HEK293T (cell line): ENCODE data around the gene ZNF71.
"Not testable (repeated sequence)": the region's sequence is repeated elsewhere in the genome, so short reads cannot be mapped to it uniquely, and the experiment has no call there.

ENCODE experiments used
- CTCF ChIA-PET: fragments of 350-600 bp; formaldehyde crosslinking; extraction: SDS; loops from one replicate; lab custom pipeline; 2021; ENCODE audit warnings: antibody characterized with exemption, inconsistent platforms; lab: Yijun Ruan, JAX
- POLR2A ChIA-PET: fragments of 350-600 bp; formaldehyde crosslinking; extraction: SDS; loops from one replicate; lab custom pipeline; 2020; ENCODE audit warnings: antibody characterized with exemption, inconsistent platforms; lab: Yijun Ruan, JAX
- DNase-seq: peaks from one replicate; pipeline ENCODE4 v3.0.0; 2012; ENCODE audit warnings: mixed read lengths; ENCODE audit errors: extremely low spot score
- ARNT ChIP-seq: fragments of 450-650 bp; IDR thresholded peaks from 2 replicates; pipeline ENCODE4 v1.6.1; 2017; ENCODE audit warnings: mild to moderate bottlenecking
- BHLHE40 ChIP-seq: fragments of 450-650 bp; IDR thresholded peaks from 2 replicates; pipeline ENCODE4 v1.6.1; 2016; ENCODE audit warnings: mild to moderate bottlenecking, moderate library complexity, borderline replicate concordance
- CTBP1 ChIP-seq: fragments of 450-650 bp; IDR thresholded peaks from 2 replicates; pipeline ENCODE4 v1.6.1; 2016; ENCODE audit warnings: borderline replicate concordance
- ELF4 ChIP-seq: fragments of 450-650 bp; IDR thresholded peaks from 2 replicates; pipeline ENCODE4 v1.6.1; 2017; ENCODE audit warnings: antibody characterized with exemption
- FOXA1 ChIP-seq: fragments of 450-650 bp; IDR thresholded peaks from 2 replicates; pipeline ENCODE4 v1.6.1; 2016; ENCODE audit warnings: mild to moderate bottlenecking
- FOXK2 ChIP-seq: fragments of 450-650 bp; IDR thresholded peaks from 2 replicates; pipeline ENCODE4 v1.6.1; 2016; ENCODE audit warnings: mild to moderate bottlenecking
- FOXM1 ChIP-seq: fragments of 450-650 bp; IDR thresholded peaks from 2 replicates; pipeline ENCODE4 v1.6.1; 2017; ENCODE audit warnings: mild to moderate bottlenecking, borderline replicate concordance
- HDGF ChIP-seq: fragments of 450-650 bp; IDR thresholded peaks from 2 replicates; pipeline ENCODE4 v1.6.1; 2017; ENCODE audit warnings: antibody characterized with exemption, borderline replicate concordance
- L3MBTL2 ChIP-seq: fragments of 450-650 bp; conservative IDR thresholded peaks from 2 replicates; pipeline ENCODE4 v1.6.1; 2016; ENCODE audit warnings: mild to moderate bottlenecking
- LEF1 ChIP-seq: fragments of 450-650 bp; IDR thresholded peaks from 2 replicates; pipeline ENCODE4 v1.6.1; 2017; ENCODE audit warnings: mild to moderate bottlenecking, borderline replicate concordance
- NFRKB ChIP-seq: fragments of 450-650 bp; IDR thresholded peaks from 2 replicates; pipeline ENCODE4 v1.6.1; 2016; ENCODE audit warnings: mild to moderate bottlenecking, moderate library complexity
- SP1 ChIP-seq: fragments of 450-650 bp; IDR thresholded peaks from 2 replicates; pipeline ENCODE4 v1.6.1; 2017
- SUZ12 ChIP-seq: fragments of 450-650 bp; IDR thresholded peaks from 2 replicates; pipeline ENCODE4 v1.6.1; 2016; ENCODE audit warnings: mild to moderate bottlenecking
- TARDBP ChIP-seq: fragments of 450-650 bp; IDR thresholded peaks from 2 replicates; pipeline ENCODE4 v1.6.1; 2016
- ZNF384 ChIP-seq: fragments of 450-650 bp; IDR thresholded peaks from 2 replicates; pipeline ENCODE4 v1.6.1; 2016
- TF ChIP-seq, protein P1 (sequence below): fragments of 450-650 bp; IDR thresholded peaks from 2 replicates; pipeline ENCODE4 v1.6.1; 2016

ZNF71 gene

DNA sequence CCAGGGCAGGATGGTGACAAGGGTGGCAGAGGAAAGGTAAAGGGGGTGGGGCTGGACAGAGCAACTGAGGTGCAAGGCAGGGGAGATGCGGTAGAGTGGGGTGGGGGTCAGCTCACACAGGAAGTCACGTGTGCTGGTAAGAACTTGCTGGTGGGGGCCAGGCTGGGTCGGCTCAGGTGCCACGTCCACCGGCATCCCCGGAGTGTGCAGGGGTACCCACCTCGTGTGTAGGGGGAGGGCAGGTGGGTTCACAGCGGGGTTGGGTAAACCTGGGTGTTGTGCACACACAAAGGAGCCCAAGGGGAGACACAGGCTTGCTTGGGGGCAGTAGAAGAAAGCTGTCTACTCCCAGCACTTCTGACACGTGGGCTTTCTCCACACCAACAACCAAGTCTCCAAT, 73.6 kb downstream of the ZNF71 start:
- no peak for DNase-seq
- TF ChIP-seq FOXM1 (no peak), CTBP1 (no peak), NFRKB (no peak), HDGF (no peak), BHLHE40 (no peak), SP1 (no peak), LEF1 (no peak), L3MBTL2 (no peak), TARDBP (no peak), SUZ12 (no peak), FOXK2 (no peak)
- TF ChIP-seq, protein P1, sequence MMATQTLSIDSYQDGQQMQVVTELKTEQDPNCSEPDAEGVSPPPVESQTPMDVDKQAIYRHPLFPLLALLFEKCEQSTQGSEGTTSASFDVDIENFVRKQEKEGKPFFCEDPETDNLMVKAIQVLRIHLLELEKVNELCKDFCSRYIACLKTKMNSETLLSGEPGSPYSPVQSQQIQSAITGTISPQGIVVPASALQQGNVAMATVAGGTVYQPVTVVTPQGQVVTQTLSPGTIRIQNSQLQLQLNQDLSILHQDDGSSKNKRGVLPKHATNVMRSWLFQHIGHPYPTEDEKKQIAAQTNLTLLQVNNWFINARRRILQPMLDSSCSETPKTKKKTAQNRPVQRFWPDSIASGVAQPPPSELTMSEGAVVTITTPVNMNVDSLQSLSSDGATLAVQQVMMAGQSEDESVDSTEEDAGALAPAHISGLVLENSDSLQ, result no peak
- CTCF ChIA-PET, result no interaction called here
- POLR2A ChIA-PET, result no interaction called here

GRCh38 chr19:56670401-56670960, 75.4 kb downstream of the ZNF71 start:
- no peak for TF ChIP-seq TARDBP
- no peak for TF ChIP-seq SUZ12
- no peak for TF ChIP-seq BHLHE40
- no peak for TF ChIP-seq SP1
- TF ChIP-seq ARNT, result no peak
- CTCF ChIA-PET, result no interaction called here
- DNase-seq, result no peak
- POLR2A ChIA-PET, result no interaction called here

DNA sequence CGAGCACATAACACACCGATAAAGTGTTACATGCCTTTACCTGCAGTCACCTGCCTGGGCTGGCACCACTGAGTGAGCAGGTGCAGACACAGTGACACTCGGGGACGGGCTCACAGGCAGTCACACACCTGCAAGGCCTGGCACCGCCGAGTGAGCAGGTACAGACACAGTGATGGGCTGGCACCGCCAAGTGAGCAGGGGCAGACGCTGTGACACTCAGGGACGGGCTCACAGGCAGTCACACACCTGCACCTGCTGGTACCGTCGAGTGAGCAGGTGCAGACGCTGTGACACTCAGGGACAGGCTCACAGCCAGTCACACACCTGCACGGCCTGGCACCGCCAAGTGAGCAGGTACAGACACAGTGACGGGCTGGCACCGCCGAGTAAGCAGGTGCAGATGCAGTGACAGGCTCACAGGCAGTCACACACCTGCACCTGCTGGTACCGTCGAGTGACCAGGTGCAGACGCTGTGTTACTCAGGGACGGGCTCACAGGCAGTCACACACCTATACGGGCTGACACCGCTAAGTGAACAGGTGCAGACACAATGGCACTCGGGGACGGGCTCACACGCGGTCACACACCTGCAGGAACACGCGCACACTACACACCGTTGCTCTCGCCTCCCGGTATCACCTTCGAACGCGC, 76.0 kb downstream of the ZNF71 start:
- CTCF ChIA-PET, result no interaction called here
- POLR2A ChIA-PET, result no interaction called here
- no peak for DNase-seq
- no peak for TF ChIP-seq LEF1
- TF ChIP-seq L3MBTL2, result no peak
- TF ChIP-seq, protein P1, result no peak
- TF ChIP-seq TARDBP, result no peak
- TF ChIP-seq ZNF384, result no peak
- TF ChIP-seq HDGF, result no peak
- no peak for TF ChIP-seq SP1
- TF ChIP-seq ELF4, result no peak
- TF ChIP-seq CTBP1, result no peak
- TF ChIP-seq BHLHE40, result no peak
- no peak for TF ChIP-seq SUZ12
- no peak for TF ChIP-seq FOXA1
- TF ChIP-seq FOXK2, result no peak
- no peak for TF ChIP-seq NFRKB
- no peak for TF ChIP-seq FOXM1
- TF ChIP-seq ARNT, result no peak

GRCh38 chr19:56671613-56671994, 76.5 kb downstream of the ZNF71 start, which contains the start of gene ZNF835:
Gene ZNF835 (minus strand): TSS chr19:56671757. CDS start chr19:56665198, 6,559 bp downstream.
- TF ChIP-seq FOXK2, result no peak
- no peak for TF ChIP-seq FOXA1
- TF ChIP-seq TARDBP, result no peak
- TF ChIP-seq, protein P1, result no peak
- TF ChIP-seq BHLHE40, result no peak
- no peak for TF ChIP-seq SP1
- TF ChIP-seq L3MBTL2, result no peak
- no peak for TF ChIP-seq NFRKB
- no peak for TF ChIP-seq LEF1
- no peak for TF ChIP-seq CTBP1
- TF ChIP-seq ZNF384, result no peak
- TF ChIP-seq SUZ12, result no peak
- CTCF ChIA-PET, result no interaction called here

GRCh38 chr19:56672610-56673009, 77.5 kb downstream of the ZNF71 start:
- POLR2A ChIA-PET, DNase-seq: not testable (repeated sequence)
- CTCF ChIA-PET, result interaction anchor here (0.7 kb wide), 1 partner anchor 9 kb away, joined by 3 read pairs; no protein-coding TSS in a partner anchor

More at GRCh38 chr19:56671613-56671994, 76.5 kb downstream of the ZNF71 start, which contains the start of gene ZNF835:
- no peak for DNase-seq
- POLR2A ChIA-PET, result no interaction called here
